ENCODE measurements around the gene FADS1.

- TF ChIP-seq, protein P1, sequence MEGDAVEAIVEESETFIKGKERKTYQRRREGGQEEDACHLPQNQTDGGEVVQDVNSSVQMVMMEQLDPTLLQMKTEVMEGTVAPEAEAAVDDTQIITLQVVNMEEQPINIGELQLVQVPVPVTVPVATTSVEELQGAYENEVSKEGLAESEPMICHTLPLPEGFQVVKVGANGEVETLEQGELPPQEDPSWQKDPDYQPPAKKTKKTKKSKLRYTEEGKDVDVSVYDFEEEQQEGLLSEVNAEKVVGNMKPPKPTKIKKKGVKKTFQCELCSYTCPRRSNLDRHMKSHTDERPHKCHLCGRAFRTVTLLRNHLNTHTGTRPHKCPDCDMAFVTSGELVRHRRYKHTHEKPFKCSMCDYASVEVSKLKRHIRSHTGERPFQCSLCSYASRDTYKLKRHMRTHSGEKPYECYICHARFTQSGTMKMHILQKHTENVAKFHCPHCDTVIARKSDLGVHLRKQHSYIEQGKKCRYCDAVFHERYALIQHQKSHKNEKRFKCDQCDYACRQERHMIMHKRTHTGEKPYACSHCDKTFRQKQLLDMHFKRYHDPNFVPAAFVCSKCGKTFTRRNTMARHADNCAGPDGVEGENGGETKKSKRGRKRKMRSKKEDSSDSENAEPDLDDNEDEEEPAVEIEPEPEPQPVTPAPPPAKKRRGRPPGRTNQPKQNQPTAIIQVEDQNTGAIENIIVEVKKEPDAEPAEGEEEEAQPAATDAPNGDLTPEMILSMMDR (conservative IDR thresholded peaks at IDR 0.05), result no peak
- TF ChIP-seq ZFX (IDR thresholded peaks at IDR 0.05), result no peak
These were observed 39.3 kb downstream of the FADS1 start for GRCh38 chr11:61777234-61778090.
